HG02870 (cell line): ENCODE results near the gene EML3.
A peak's percentile ranks its signal among the peaks of the same experiment; 100 is the strongest.
"Not testable (repeated sequence)": the region's sequence is repeated elsewhere in the genome, so short reads cannot be mapped to it uniquely, and the experiment has no call there.

ENCODE experiments used
- ATAC-seq: cut with Tn5 transposase; IDR thresholded peaks from one replicate; pipeline ENCODE4 v1.9.1; 2021; ENCODE audit warnings: mild to moderate bottlenecking, moderate library complexity; ENCODE audit not compliant: unreplicated experiment

Gene EML3

GRCh38 chr11:62599901-62600300 is 12.7 kb downstream of the EML3 start:
- ATAC-seq = no peak

- ATAC-seq = peak; percentile 41
Measured at GRCh38 chr11:62599069-62599696, 13.4 kb downstream of the EML3 start.

DNA sequence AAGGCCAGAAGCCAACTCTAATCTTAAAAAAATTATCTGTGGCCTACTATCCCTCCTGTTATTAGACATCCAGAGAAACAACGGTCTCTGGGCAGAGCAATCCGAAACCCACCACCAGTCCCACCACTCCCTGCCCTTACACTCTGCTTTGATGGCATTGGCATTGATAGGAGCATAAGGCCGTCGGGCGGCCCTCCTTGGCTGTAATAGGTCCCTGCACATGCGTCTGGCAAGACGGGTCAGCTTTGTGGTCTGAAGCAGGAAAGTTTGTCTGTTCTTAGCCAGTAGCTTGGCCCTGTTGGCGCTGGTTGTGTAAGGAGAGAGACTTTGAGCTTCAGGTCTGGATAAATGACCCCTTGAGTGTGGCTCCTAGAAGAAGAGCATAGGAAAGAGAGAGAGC is 17.5 kb downstream of the EML3 start:
- no peak for ATAC-seq

GRCh38 chr11:62593434-62594044 is 19.0 kb downstream of the EML3 start:
- no peak for ATAC-seq

DNA sequence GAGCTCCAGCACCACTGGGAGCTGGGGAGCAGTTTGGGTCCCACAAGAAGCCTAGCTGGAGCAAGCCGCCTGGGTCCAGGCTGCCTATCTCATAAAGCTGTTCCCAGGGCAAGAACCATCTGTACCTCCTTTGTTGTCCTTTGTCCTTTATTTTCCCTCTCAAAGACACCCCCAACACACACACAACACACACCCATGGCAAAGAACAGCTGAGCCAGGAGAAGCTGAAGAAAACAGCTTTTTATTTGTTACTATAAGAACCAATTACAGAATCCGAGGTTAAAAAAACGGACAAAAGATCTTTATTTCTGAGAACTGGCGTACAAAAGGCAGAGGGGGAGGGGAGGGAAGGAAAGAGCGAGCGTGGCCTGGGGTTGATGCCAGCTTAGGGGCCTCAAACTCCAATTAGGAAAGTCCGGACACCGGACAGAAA is 19.6 kb downstream of the EML3 start:
- ATAC-seq = no peak

- no peak for ATAC-seq
Measured at GRCh38 chr11:62592146-62592815, 20.3 kb downstream of the EML3 start.

GRCh38 chr11:62591448-62592145 is 21.0 kb downstream of the EML3 start, which contains the start of gene TUT1:
TUT1 (minus strand) TSS chr11:62591523; CDS start chr11:62591485, 38 bp downstream.
- peak; percentile 89 for ATAC-seq

GRCh38 chr11:62588966-62589637 is 23.5 kb downstream of the EML3 start:
- no peak for ATAC-seq

GRCh38 chr11:62585356-62585755 is 27.2 kb downstream of the EML3 start:
- ATAC-seq = not testable (repeated sequence)

- not testable (repeated sequence) for ATAC-seq
Measured at GRCh38 chr11:62581735-62582134, 30.8 kb downstream of the EML3 start.

- ATAC-seq = no peak
Measured at GRCh38 chr11:62580959-62581715, 31.4 kb downstream of the EML3 start.

DNA sequence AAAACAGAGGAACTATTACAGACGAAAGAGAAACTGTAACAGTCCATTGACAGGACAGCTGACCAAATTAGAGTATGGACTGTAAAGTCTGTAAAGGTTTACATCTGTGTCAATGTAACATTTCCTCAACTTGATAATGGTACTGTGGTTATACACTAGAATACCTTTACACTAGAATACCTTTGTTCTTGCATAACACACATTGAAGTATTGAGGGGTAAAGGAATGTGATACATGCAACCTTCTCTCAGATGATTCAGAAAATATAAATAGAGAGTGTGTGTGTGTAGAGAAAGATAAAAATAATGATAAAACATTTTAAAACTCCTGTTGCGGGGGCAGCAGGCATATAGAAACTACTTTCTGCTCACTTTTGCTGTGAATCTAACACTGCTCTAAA is 33.3 kb downstream of the EML3 start:
- no peak for ATAC-seq

DNA sequence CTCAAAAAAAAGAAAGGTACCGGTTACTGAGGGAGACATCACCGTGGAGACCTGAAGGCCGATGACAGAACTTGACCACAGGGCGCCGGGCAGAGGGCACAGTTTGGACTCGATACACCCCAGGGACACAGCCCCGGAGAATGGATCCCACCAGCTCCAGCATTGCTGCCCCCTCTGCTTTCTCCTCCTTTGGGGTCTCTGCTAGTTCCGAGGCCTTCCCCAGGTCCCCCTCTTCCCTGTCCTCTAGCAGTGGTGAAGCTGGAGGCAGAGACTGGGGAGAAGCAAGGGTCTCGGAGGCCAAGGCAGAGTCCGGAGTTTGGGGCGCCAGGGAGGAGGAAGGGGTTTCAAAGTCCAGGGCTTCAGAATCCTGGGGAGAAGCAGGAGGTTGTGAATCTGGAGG is 34.0 kb downstream of the EML3 start:
- no peak for ATAC-seq

GRCh38 chr11:62577046-62577714 is 35.4 kb downstream of the EML3 start:
- ATAC-seq = no peak

GRCh38 chr11:62575837-62576236 is 36.7 kb downstream of the EML3 start:
- no peak for ATAC-seq

DNA sequence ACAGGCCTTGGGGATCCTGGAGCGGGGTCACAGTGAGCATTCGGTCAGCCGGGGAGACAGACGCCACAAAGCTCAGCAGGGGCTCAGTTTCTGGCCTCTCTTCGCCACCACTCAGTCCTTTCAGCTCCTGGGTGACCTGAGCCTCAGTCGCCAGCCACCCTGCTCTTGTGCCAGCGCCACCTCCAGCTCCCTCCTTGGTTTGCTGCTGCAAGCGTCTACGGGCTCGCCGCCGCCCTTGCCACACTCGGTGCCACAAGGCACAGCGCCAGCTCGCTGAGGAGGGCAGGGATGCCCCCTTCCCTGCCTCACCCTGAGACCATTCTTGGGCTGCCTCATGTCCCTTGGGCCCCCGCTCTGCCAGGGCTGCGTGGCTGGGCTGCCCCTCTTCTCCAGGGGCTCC is 37.4 kb downstream of the EML3 start:
- ATAC-seq = no peak

GRCh38 chr11:62574363-62575071 is 38.1 kb downstream of the EML3 start:
- ATAC-seq = no peak

- peak; percentile 89 for ATAC-seq
Measured at GRCh38 chr11:62573592-62574362, 38.8 kb downstream of the EML3 start, which contains the start of gene EEF1G. EEF1G (minus strand) TSS chr11:62573891; CDS start chr11:62573842, 49 bp downstream.
